GM20431 (cell line): ENCODE data around the gene ANK2.

Source experiments
- in situ Hi-C: fragments of 300-500 bp; cut with MseI, MboI; formaldehyde crosslinking; loops from one replicate; pipeline ENCODE4 v1.15.0; 2020; ENCODE audit warnings: low sequenced_read_pairs; ENCODE audit not compliant: unreplicated experiment

ANK2 gene

DNA sequence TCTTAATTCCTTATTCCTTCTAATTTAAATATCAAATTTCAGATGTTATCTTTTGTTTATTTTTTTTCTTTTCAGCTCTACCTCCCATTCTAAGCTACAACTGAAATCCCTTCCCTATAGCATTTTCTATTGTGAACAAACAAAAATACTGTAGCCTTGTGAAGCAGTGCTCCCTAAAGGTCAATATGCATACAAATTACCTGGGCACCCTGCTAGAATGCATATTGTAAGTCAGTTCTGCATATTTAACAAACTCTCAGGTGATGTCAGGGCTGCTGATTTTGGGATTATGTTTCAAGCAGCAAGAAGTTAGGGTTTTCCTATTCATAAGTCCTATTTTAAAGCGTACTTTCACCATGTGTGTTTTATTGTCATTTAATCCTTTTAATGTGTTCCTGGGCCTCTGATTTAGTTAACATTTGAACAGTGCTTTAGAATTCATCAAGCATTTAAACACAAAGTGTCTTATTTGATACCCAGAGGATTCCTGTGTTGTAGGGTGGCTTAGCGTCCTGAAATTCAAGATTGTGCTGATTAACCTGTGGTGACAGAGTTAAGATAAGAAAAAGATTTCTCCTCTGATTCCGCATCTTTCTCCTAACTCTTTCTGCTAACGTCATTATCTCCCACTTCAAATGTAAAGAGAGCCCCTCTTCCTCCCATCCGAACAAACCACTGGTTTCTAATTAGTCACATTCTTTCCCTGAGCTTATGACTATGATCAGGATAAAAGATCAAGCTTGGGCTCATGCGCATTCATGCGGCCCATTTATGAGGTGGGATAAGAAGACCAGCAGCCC, 221.3 kb downstream of the ANK2 start:
- in situ Hi-C loops = no loop called here

DNA sequence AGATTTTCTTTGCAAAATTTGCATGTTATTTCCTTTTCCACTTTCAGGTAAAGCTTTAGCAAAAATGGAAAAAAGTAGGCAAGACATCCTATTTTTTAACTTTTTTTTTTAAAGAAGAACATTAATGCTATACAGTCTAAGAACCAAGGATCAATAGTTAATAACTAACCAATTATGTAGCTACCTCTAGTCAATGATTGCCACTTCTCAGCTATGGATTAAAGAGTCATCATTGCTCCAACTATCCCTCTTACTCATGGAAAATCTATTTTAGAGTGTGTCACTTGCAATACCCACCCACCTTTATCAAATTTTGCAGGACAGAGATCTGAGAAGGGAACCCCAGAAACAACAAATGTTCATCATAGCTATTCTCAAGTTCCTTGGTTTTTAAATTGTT, 223.1 kb downstream of the ANK2 start:
- in situ Hi-C loops = no loop called here

GRCh38 chr4:113273721-113274220, 224.3 kb downstream of the ANK2 start:
- in situ Hi-C loops = no loop called here

DNA sequence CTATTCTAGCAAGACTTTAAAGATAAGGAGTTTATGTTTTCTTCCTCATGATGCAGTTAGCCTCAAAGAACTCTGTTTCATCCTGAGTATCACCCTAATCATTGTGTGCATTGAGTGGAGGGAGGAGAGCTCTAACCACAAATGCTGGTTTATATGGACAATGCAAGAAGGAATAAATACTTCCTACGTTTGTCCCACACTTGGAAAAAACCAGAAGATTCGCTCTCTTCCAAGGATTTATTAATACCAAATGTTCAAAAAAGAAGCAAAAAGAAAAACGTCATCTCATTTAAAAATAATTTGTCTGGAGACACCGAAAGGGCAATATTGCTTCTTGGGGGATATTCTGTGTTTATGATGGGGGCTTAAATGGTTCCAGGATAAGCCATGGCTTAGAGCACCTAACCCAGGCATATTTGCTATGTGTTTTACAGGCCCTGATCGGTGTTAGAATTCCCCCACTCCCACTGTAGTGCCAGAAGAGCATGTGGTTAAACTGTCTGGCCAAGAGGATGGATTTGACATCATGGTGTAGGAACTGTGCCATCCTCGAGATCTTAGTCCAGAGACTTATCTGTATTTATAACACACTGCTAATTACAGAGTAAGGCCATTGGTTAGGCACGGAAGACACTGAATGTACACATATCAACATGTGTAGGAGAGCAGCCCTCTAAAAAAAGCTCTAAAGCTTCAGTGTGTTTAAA, 227.2 kb downstream of the ANK2 start:
- in situ Hi-C loops = no loop called here

- in situ Hi-C loops = no loop called here
Measured at GRCh38 chr4:113278324-113278934, 229.0 kb downstream of the ANK2 start.

GRCh38 chr4:113285501-113285900, 236.0 kb downstream of the ANK2 start:
- in situ Hi-C loops = no loop called here

DNA sequence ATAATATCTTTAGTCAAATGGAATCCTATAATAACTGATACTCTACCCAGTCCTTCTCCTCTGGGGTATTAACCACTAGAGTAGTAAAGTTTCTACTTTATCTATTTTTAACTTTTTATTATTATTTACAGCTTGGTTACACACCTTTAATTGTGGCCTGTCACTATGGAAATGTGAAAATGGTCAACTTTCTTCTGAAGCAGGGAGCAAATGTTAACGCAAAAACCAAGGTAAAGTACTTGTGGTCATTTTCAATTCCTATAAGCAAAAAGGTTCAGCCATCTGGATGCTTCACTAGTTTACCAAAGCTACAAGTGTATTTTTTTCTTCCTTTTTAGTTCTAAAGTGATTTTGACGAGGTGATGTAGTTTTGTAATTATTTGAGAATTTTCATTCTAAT, 238.8 kb downstream of the ANK2 start:
- in situ Hi-C loops = no loop called here

GRCh38 chr4:113288696-113289095, 239.2 kb downstream of the ANK2 start:
- in situ Hi-C loops = no loop called here

GRCh38 chr4:113289766-113290165, 240.3 kb downstream of the ANK2 start:
- in situ Hi-C loops = no loop called here

GRCh38 chr4:113290666-113291065, 241.2 kb downstream of the ANK2 start:
- in situ Hi-C loops = no loop called here

GRCh38 chr4:113292371-113293042, 243.1 kb downstream of the ANK2 start:
- in situ Hi-C loops = no loop called here

DNA sequence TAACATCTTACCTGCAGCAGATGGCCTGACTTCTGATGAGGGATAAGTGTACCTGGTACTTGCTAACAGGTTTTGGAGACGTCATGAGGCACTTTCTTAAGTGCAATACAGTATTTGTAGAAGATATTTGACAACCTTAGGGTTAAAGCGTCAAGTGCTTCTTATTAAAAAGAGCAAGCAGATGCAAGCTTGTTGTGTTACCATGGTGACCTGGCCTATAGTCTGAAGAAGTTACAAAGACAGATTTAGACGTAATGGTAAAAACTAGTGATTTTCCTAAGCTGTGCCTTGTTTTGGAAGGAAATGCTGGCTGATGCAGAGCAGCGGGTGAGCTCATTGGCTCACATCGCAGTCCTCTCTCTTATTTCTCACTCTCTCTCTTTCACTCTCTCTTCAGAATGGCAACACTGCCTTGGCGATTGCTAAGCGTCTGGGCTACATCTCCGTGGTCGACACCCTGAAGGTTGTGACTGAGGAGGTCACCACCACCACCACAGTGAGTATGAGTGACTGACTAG, 243.6 kb downstream of the ANK2 start:
- in situ Hi-C loops = no loop called here

DNA sequence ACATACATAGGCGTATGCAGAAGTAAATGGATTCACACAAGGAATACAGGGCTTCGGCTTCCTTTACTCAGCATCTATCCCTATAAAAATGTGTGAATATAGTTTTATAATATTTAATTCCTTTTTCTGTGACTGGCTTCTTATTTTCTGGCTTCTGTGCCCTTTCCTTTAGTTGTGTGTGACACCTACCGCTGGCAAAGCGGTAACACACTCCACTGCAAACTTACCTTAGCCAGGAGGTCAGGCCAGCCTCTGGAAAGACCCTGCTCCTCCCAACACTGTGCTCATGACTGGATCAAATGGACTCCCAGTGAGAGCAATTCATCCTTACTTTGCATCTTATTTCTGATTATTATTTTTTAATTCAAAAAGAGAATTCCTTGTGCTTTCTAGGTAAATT, 244.2 kb downstream of the ANK2 start:
- in situ Hi-C loops = no loop called here

GRCh38 chr4:113294908-113295307, 245.5 kb downstream of the ANK2 start:
- in situ Hi-C loops = no loop called here

GRCh38 chr4:113300471-113300928, 251.0 kb downstream of the ANK2 start:
- in situ Hi-C loops = no loop called here

GRCh38 chr4:113302051-113302450, 252.6 kb downstream of the ANK2 start:
- in situ Hi-C loops = no loop called here

DNA sequence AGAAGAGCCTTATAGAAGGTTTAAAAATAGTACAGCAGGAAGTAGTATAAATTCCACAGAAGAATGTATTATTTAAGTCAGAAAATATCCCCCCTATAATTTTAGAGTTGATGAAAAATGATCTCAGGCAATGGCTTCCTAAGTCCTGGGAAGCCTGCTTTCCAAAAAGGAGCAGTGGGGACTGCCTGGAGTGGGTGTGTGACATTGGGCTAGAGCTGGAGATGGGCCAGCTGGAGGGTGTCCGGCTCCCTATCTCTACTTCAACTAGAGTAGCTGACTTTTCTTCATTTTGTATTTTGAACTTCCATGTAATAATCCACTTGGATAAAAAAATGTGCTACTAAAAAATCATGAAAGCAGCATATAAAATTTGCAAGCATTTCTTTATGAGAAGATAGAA, 253.9 kb downstream of the ANK2 start:
- in situ Hi-C loops = no loop called here

DNA sequence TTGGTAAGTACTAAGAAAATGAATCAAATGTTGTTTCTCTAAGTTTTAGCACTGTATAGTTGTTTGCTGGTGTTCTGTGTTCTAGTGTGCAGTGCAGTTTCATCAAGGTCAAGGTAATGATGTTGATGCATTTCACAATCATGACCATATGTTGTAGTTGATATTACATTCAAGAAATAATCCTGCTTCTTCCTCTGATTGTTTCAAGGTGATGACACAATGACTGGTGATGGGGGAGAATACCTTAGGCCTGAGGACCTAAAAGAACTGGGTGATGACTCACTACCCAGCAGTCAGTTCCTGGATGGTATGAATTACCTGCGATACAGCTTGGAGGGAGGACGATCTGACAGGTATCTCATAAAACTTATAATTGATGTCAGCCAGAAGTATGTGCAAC, 261.6 kb downstream of the ANK2 start:
- in situ Hi-C loops = no loop called here

DNA sequence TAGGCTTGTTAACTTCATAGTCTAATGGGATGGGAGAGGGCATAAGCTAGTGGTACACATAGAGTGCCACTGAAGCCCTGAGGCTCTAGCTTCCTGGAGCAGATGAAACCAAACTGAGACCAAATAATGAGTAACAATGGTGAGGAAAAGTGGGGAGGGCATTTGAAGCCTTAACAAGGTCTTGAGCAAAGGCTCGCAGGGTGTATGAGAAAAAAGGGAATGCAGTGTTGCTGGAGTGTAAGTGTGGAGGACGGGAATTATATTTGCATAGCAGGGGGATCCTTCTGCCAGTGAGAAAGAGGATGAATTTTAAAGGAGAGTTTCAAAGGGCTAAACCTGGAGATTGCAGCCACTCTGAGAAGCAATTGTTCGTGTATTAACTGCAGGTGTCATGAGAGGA, 263.1 kb downstream of the ANK2 start:
- in situ Hi-C loops = no loop called here

GRCh38 chr4:113314426-113314825, 265.0 kb downstream of the ANK2 start:
- in situ Hi-C loops = no loop called here
